NCI-H1930 (cell line): ENCODE results near the gene NUDT4B.
"Not testable (repeated sequence)": the region's sequence is repeated elsewhere in the genome, so short reads cannot be mapped to it uniquely, and the experiment has no call there.

Experiments used
- DNase-seq, 2 experiments: peaks; one replicate each; lab custom pipeline; 2025; lab: John Stamatoyannopoulos, UW

NUDT4B gene

GRCh38 chr1:148748563-148749334, at the start of gene NUDT4B:
Gene NUDT4B (plus strand): TSS chr1:148748774. CDS start chr1:148748953, 179 bp downstream.
- DNase-seq = not testable (repeated sequence)

- DNase-seq = not testable (repeated sequence)
These were observed 49.2 kb upstream of the NUDT4B start for GRCh38 chr1:148699357-148699756.

- DNase-seq = not testable (repeated sequence)
These were observed 46.3 kb upstream of the NUDT4B start for GRCh38 chr1:148702242-148702641.

DNA sequence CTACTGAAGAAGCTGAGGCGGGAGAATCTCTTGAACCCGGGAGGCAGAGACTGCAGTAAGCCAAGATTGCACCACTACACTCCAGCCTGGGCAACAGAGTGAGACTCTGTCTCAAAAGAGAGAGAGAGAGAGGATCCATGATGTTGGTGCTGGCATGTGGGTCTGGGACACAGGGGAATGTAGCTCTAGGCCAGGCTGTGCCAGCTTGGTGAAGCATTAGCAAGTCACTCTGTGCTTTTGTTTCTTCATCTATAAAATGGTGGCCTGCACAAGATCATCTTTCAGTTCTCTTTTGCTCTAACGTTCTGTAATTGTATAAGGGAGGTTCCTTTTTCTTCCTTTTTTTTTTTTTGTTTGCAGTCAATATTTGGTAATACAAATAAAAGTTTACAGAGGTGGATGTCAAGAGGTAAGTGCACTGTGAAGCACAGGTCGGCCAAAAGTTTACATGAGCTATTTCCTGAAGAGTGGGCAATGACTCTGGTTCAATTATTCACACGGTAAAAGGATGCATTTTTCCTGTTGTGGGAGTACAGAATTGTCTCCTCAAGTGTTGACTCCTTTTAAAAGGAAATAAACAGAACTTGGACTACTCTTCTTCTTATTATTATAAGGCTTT, 44.5 kb upstream of the NUDT4B start:
- DNase-seq = not testable (repeated sequence)

DNA sequence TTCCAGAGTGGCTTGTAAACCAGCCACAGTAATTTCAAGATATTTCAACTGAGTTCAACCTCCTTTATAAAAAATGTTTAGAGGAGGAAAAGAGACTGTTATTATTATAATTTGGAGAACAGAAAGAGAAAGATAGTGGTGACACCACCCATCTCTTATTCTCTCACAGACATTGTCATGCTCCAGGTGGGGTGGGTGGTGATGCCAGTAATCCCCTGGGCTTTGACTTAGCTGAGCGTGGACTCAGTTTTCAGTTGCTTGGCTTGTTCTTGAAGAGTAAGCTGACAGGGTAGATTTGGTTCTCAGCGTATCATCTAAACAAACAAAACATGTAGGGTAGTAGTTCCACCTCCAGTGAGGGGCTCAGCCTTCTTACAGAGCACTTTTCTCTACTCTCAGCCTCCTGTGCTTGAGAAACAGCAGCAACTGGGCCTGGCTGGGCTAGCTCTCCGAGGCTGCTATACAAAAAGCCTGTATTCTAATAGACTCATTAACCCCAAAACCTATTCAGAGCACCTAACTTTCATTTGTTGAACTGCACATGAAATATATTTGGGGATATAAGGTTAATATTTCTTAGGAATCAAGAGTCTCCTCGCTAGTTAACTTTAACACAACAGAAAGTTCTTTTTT, 43.1 kb upstream of the NUDT4B start:
- not testable (repeated sequence) for DNase-seq

- not testable (repeated sequence) for DNase-seq
These were observed 39.7 kb upstream of the NUDT4B start for GRCh38 chr1:148708779-148709333.

DNA sequence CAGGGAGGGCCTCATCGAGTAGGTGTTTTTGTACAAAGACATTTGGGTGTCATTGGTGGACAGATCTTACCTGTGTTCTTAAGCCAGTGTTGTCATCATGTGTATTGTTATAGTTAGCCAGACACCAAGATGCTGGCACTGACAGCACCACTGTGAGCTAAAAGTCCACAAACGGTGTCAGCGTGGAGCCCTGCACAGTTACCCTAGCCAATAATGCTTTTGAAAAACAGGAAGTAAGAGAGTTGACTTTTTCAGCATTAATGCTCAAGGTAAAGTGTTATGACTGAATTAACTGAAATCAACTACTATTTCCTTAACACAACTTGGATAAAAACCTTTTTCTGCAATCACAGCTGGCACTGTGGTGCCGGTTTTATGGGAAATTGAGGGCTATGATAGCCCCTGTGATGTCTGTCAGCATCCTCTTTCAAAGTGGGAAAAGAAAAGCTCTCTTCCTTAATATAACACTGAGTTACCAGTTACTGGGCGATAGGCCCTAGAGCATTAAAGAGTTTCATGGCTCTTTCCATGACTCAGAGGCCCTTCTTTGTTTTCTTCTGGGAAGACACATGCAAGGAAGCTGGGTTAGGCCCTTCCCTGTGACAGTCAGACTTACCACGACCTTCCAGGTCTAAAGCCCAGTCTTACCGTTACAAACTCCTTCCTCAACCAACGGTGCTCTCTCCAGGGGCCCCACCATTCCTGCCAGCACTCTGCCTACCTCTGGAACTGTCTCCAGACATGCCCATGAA, 37.6 kb upstream of the NUDT4B start:
- not testable (repeated sequence) for DNase-seq

GRCh38 chr1:148712353-148712752, 36.2 kb upstream of the NUDT4B start:
- not testable (repeated sequence) for DNase-seq

DNA sequence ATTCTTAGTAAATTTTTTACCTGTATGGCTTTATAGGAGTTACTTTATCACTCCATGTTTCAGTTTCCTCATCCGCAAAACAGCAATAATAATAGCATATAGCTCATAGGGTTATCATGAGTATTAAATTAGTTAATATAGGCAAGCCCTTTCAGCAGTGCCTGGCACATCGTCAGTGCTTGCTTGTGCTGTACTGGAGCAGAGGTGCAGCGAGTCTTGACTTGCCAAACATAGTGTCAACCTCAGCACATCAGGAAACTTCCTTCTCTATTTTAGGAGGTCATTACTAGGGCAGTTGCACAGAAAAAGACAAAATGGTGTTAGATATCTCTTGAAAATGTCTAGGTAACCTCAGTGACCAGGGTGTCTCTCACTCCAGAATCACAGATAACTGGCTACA, 33.1 kb upstream of the NUDT4B start:
- not testable (repeated sequence) for DNase-seq

DNA sequence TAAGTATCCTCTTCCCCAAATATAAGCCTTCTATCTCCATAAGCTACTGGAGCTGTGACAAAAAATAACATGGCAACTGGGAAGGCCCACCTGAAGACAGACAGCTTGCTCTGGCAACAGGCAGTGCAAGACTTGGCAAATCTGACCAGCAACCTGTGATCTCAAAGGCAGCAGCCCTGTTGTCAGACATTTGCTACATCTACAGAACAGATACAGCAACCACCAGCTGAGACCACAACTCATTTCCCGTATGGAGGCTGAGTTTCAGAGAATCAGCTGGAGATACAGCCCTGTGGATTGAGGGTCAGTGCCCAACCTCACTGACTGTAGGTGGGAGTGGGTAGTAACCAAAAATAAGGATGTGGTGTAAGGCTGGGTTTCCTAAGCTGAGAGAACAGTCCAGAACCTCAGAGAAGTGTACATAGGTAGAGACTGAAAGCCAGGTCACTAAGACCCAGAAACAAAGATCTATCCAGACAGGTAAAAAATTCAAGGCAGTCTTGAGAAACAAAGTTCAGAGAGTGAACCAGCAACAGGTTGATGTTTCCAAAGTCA, 31.5 kb upstream of the NUDT4B start:
- not testable (repeated sequence) for DNase-seq

- DNase-seq = not testable (repeated sequence)
These were observed 27.7 kb upstream of the NUDT4B start for GRCh38 chr1:148720918-148721317.

GRCh38 chr1:148722758-148723157, 25.8 kb upstream of the NUDT4B start:
- DNase-seq = not testable (repeated sequence)

GRCh38 chr1:148723515-148723914, 25.1 kb upstream of the NUDT4B start:
- DNase-seq = not testable (repeated sequence)

DNA sequence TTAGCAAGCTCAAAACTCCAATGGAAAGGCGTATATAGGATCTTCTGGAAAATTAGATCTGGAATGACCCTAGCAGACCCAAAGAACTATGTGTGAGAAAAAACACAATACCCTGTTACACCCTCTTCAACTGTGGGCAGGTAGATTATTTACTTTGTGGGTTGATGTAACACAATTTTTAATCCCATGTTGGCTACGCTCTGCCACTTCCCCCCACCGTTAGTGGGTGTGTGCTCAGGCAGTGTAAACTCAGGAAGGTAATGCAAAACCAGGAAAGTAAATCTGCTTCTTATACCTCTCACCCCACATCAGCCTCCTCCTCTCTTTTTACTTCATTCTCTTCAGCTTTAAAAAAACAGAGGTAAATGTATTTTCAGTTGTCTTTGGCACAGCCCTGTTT, 23.7 kb upstream of the NUDT4B start:
- not testable (repeated sequence) for DNase-seq

- not testable (repeated sequence) for DNase-seq
These were observed 20.7 kb upstream of the NUDT4B start for GRCh38 chr1:148727862-148728261.

DNA sequence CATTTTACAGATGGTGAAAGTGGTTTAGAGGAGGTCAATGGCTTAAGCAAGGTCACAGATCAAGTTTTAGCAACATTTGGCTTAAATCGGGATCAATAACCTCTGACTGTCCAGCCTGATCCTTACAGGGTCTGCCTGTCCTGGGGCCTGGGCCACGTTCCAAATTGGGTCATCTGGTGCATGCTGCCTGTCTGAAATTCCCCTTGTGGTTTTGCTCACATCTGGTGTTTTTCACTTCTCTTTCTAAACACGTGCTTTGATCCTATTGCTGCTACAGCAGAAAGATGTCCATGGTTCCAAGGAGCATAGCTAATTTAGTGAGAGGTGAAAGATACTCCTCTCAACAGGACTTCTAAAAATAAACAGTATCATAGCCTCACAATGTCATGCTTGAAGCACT, 19.4 kb upstream of the NUDT4B start:
- not testable (repeated sequence) for DNase-seq

GRCh38 chr1:148729541-148729940, 19.0 kb upstream of the NUDT4B start:
- DNase-seq = not testable (repeated sequence)

DNA sequence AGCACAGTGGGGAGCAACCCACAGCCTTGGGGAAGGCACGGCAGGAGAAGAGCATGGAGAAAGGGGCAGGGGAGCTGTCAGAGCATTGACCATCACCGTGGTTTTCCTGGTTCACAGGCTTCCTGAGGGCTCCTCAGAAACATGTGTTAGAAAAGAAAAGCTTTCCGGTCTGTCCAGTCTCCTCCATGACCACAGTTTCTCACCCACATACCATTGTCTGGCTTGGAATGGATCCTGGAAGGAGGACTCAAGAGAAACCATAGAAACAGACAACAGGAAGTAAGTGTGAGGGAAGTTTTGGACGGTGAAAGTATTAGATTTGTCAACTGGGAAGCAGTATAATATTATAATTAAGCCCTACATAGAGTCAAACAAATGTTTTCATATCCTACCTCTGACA, 16.3 kb upstream of the NUDT4B start:
- DNase-seq = not testable (repeated sequence)

DNA sequence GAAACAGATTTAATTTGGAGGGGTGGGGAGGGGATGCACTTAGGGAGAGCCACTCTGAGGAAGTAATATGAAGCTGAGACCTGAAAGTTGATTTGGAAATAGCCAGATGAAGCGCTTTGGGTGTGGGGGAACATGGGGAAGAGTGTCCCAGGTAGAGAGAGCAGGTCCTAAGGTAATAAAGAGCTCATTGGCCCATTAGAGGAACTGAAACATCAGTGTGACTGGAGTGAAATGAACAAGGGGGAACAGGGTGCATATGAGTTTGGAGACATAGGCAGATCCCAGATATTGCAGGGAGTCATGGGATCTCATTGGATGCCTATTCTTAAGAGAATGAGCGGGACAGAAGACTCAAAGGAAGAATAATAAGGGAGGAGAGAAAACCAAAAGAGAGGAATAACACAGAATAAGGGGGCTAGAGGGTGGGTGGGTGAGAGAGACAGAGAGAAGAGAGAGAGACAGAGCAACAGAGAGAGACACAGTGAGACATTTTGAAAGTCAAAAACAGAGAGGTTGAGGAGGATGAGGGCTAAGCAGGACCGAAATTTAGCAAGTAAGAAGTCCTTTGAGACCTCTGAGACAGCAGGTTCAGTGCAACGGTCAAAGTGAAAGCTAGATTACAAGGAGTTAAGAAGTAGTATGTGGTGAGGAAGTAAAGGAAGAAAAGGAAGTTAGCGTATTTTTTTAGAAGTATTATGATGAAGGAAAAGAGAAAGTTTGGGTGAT, 14.8 kb upstream of the NUDT4B start:
- DNase-seq = not testable (repeated sequence)

DNA sequence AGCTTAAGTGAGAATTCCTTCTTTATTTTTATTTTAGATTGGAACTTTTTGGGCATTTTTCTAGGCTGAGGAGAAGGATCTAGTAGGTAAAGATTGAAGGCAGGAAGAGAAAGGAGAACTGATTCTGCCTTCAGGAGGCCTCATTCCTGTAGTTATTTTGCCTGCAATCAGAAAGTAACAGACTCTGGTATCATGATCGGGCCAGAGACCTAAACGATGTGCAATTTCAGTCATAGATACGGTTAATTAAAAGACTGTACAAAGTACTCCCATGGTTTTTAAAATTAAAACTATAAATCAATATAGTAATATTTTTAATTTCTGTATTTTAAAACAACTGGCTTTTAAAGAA, 14.3 kb upstream of the NUDT4B start:
- DNase-seq = not testable (repeated sequence)

DNA sequence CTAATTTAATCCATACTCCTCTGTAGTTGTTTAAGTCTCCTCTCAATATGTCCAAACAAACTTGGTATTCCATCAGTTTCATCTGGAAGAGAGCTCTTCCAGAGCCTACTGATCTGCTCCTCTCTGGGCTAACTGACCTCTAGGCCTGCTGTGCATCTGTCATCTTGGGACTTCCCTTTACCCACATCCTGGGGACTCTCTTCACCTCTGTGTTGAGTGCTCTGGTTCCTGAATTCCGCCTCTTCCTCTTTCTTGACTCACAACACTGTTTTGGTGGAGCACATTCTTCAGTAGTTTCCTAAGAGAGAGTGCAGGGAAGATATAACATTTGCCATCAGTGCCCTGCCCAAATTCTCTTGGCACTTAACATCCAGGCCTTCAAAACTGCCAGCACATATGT, 13.0 kb upstream of the NUDT4B start:
- DNase-seq = not testable (repeated sequence)
